ENCODE measurements around the gene PLPP1.

Gene PLPP1

DNA sequence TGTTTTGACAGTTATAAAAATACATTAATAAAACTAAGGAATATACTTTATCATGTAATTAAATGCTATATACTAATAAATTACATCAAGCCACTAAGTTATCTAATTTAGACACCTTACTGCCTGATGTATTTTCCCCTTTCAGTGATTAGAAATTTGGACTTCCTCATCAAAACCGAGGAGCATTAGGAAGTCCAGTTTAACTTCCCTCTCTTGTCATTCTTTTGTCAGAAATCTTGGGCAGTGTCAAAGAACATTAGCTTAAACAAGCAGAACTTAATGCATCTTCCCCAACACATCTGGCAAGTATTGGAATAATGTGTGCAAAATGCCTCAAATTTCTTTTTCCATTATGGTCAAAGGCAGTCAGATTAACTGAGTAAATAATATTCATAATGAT is 81.6 kb downstream of the PLPP1 start:
- in situ Hi-C loops (cut with MboI; ENCODE audit: low sequenced_read_pairs): no loop called here

DNA sequence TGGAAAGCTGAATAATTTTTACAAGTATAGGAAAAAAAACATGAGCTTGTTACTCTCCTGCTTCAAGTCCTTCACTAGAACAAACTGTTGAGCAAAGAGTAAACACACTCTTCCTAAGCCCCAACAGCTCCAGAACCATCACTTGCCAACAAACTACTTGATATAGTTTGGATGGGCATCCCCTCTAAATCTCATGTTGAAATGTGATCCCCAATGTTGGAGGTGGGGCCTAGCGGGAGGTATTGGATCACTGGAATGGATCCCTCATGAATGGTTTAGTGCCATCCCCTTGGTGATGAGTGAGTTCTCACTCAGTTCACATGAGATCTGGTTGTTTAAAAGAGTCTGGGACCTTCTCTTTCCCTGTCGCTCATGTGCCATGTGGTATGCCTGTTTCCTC is 82.8 kb downstream of the PLPP1 start:
- in situ Hi-C loops (cut with MboI; ENCODE audit: low sequenced_read_pairs): no loop called here

DNA sequence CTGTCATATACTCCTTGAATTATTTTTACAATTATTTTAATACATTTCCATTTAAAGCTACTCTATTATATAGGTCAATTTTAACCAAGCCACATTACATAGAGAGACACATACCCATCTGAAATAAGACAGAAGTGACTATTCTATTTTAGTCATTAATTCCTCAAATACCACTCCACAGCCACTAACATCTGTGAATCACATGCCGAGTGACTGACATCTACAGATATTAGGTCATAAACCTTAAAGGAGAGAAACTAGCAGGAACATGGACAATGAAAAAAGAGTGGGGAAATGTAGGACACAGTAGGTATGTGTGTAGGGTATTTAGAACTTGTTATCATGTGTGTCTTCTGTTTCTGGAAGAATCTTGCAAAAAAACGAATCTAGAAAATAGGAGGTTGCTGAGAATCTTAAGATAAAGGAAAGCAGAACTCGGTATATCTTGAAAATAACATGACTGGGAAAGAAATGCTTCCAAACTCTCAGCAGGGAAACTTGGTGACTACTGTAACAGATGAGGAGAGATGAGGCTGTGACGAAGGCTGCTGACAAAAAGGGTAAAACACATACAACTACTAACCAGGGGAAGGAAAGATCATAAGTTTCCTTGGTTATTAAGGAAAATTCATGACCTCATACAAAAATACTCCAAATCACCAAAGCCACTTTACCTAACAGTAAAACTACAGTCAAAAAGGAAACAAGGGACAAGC is 84.6 kb downstream of the PLPP1 start:
- in situ Hi-C loops (cut with MboI; ENCODE audit: low sequenced_read_pairs): no loop called here

DNA sequence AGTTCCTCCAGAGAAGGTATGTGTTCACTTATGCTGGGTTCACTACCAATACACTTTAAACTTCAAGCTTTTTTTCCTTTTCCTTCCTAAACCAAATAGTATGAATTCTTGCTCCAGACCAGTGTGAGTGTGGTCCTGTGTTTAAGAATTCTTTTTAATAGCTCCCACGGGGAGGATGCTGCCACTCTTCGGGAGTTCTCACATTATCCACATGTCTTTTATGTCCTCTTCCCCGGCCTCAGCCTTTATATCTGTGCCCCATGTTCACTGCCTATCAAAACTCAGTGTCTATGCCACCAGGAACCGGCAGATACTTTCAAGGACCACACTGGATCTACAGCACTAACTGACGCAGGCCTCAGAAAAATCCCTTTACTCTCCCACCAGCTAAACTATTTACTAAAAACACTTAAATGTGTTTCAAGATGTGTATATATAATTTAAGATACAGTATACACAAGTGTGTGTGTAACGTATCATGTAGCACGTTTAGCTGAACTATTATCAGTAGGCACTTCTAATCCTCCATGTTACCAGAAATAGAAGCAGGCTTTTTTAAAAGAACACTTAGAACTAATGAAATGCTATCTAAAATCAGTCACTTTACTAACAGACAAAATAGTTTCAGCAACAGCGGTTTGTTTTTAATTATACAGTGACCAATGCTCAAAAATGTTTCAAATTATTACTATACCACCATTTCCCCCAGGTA is 88.0 kb downstream of the PLPP1 start:
- in situ Hi-C loops (cut with MboI; ENCODE audit: low sequenced_read_pairs): no loop called here

DNA sequence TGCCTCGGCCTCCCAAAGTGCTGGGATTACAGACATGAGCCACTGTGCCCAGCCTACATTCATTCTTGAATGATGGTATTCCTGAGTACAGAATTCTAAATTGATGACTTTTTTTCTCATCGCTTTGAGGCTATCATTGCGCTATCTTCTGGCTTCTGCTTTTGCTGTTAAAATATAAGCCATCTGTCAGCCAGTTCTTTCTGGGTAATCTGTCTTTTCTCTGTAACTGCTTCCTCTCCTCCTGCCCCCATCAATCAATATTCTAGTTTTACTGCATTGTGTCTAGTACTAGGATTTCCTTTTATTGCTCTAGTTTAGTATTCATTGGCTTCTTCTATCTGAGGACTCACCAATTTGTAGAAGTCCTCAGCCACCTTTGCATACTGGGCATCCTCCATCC is 89.0 kb downstream of the PLPP1 start:
- in situ Hi-C loops (cut with MboI; ENCODE audit: low sequenced_read_pairs): no loop called here

DNA sequence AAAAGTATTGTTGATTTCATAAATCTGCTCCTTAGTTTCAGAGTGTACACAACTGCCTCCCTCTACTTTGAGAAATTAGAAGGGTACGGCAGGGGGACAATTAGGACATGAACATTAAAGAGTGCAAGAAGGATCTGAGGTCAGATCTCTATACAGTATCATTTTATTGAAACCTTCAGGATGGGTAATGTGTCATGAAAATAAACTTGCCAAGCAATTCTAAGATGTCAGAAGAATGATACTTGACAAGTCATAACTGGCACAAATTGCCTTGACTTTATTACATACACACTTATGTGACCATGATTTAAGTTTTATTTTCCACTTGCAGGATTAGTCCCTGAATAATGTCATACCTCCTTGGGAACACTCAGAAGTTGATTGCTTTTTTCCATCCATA is 92.8 kb downstream of the PLPP1 start:
- in situ Hi-C loops (cut with MboI; ENCODE audit: low sequenced_read_pairs): no loop called here

DNA sequence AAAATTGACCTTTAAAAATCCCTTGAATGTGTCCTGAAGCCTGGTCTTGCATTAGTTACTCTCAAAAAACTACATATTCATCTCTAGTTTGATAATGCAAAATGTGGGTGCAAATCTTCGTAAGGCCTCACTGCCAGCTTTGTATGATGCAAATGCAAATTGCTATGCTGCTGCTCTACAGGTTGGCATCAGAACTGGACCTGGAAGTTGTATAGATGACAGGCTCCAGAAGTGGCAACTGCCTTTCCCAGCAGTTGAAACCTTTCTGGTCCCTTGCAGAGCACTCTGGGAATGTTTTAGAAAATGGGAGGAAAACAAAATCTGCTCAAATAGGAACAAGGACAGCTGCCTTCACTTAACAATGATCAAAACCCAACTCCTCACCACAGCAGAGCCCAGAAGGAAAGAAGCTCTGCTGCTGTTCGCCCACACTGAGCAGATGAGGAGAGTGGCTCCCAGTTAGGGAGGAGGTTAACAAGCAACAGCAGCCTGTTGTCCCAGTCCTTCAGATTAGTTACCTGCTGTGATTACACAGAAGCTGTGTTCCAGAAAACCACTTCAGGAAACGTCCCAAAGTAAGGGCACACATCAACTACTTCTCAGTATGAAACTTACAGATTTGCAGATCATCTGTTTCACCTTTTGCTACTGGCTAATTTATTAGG is 93.5 kb downstream of the PLPP1 start:
- in situ Hi-C loops (cut with MboI; ENCODE audit: low sequenced_read_pairs): no loop called here

DNA sequence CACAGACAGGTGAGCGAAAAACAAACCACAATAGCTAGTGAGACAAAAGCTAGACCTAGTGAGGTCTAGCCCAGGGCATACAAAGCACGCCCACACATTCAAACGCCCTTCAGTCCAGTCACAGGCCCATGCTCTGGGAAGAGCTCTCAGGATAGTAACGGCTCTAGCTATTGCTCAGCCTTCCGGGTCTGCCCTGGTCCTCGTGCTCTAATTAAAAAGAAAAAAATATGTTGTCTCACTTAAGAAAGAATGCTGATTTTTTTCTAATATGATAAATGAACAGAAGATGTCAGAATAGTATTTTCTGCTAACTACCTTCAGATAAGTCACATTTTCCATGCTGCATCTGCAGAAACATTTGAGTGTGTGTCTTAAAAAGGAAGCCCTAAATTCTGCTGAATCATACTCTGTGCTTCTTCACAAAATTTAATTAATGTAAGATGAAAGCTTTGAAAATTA is 94.5 kb downstream of the PLPP1 start:
- in situ Hi-C loops (cut with MboI; ENCODE audit: low sequenced_read_pairs): no loop called here

DNA sequence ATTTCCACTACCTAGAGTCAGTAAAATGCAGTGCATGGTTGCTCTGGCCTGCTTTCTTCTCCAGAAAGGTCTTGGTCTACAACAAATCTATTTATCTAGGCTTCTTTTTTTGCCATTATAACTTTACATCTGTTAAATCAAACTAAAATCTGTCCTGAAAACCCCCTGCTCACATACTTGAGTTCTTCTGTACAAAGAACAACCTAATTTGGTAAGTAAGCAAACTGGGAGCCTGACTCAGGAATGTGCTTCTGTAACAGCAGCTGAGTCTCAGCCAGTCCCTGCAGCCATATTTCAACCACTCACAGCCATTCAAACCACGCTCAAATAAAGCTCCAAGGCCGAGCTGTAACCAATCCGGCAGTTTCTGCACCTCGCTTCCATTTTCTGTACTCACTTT is 95.8 kb downstream of the PLPP1 start:
- in situ Hi-C loops (cut with MboI; ENCODE audit: low sequenced_read_pairs): no loop called here

DNA sequence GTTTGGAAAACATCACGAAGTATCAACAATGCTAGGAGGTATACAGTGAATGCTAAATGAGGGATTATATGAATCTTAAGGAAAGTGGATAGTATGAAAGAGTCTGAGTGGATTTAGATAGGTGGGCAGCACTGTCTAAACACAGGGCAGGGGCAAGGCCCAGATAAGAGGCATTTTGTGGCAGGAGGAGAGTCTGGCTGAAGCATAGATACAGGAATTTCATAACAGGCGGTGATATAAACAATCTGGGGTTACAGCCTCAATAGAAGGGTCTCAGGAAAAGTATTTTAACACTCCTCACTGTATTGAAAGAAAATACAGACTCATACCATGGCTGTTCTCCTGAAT is 96.9 kb downstream of the PLPP1 start:
- in situ Hi-C loops (cut with MboI; ENCODE audit: low sequenced_read_pairs): no loop called here

DNA sequence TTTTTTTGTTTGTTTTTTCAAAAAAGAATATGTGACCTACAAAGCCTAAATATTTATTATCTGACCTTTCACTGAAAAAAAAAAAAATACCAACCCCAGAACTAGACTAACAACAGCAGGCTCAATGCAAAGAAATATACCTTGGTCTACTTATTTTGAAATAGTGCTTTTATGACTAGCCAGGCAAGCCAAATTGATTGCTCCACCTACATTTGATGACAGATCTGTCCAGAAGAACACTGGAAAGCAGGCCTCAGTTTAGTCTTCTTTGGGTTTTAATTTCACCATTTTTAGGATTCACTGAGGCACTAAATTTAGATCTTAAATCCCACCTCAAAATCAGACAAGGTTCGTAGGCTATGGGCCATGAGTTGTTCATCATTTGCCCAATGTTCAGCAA is 97.3 kb downstream of the PLPP1 start:
- in situ Hi-C loops (cut with MboI; ENCODE audit: low sequenced_read_pairs): no loop called here

DNA sequence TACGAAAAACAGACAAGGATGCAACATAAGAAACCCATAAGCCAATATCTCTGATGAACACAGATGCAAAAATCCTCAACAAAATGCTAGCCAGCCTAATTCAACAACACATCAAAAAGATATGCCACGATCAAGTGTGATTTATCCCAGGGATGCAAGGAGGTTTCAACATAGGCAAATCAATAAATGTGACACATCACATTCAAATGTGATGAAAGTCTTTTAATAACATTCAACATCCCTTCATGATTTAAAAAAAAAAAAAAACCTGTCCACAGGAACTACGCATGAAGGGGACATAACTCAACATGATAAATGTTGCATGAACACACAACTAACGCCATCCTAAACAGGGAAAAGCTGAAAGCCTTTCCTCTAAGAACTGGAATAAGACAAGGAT is 102.2 kb downstream of the PLPP1 start:
- in situ Hi-C loops (cut with MboI; ENCODE audit: low sequenced_read_pairs): no loop called here

DNA sequence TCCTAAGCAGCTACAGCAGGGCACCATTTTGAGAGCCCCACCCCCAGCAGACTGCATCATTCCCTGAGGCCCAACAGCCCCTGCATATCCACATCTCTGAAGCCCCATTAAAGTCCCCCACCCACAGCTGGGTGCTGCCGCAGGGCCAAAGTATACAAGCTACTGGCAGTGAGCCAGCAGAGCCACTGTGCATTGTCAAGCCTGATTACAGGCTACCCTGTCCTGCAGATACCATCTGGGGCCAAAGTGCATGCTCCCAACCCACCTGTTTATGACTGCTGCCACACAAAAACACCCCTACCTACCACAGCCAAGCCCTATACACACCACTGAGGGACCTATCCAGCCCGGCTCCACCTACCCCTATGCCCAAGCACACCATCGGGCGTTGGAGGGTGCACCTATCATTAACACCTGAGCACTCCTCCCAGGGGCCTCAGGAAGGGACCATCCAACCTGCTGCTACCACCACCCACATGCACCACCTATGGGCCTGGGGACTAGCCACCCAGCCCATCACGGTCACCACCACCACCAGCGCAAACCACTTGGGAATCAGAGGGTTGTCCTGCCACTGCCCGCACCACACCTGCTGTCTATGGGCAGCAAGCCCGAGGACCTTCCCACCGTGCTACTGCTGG is 105.0 kb downstream of the PLPP1 start:
- in situ Hi-C loops (cut with MboI; ENCODE audit: low sequenced_read_pairs): no loop called here

DNA sequence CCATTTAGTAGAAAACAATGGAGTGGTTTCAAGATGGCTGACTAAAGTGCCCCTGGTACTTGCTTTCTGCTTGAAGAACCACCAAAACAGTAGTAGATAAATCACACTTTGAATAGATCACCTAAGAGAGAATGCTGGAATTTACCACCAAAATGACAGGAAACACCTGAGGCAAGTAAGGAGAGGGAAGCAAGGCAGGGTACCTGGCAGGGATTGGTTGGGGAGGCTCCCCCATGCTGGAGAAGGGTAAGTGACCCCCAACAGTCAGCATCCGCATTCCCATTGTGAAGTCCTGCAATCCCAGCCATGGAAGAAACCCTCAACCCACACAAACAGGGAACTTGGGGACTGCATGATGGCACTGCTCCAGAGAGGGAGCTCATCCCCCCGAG is 105.5 kb downstream of the PLPP1 start:
- in situ Hi-C loops (cut with MboI; ENCODE audit: low sequenced_read_pairs): no loop called here

DNA sequence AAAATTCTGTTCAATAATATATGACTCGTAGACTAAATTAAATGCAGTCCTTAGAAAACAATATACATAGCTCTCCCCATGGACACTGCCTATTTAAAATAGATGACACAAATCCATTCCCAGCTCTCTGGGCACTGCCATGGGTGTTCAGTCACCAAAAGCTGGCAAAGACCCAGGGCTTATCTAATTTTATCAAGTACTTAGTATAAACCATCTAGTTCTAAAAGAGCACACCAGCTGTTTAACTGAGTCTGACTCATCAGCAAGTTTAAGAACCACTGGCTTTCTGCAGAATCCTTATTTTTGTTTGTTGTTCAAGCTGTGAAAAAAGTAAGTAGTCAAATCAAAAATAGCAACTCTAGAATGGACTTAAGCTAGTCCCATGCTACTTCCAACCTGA is 107.6 kb downstream of the PLPP1 start:
- in situ Hi-C loops (cut with MboI; ENCODE audit: low sequenced_read_pairs): no loop called here

DNA sequence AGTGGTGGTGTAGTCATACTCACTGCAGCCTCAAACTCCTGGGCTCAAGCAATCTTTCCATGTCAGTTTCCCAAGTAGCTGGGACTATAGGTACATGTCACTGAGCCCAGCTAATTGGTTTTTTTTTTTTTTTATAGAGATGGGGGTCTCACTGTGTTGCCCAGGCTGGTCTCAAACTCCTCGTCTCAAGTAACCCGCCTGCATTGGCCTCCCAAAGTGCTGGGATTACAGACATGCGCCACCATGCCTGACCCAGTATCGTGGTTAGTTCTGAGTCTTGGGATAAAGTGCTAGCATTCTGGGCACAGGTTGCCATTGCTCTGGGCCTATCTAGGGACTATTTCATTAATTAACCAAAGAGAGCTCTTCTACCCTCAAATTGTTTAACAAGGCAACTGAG is 108.3 kb downstream of the PLPP1 start:
- in situ Hi-C loops (cut with MboI; ENCODE audit: low sequenced_read_pairs): no loop called here

DNA sequence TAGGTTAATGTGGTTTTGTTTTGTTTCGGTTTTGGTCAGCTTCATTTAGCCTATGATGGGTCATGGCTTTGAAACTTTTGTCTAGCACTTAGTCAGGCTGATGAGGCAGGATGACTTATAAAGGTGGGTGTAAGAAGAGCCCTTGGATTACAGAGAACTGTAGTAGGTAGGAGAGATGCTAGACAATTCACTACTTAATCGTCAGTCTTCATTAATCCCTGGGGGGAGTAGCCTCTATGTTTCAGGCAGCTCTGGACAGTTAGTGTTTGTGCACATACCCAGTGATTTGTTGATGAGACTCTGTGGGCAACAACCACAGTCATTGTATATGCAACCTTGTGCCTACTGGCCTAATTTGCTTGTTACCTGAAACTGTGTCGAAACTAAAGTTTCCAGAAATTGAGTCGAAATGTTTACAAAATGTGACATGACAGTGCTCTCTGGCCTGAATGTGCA is 113.7 kb downstream of the PLPP1 start:
- in situ Hi-C loops (cut with MboI; ENCODE audit: low sequenced_read_pairs): no loop called here

DNA sequence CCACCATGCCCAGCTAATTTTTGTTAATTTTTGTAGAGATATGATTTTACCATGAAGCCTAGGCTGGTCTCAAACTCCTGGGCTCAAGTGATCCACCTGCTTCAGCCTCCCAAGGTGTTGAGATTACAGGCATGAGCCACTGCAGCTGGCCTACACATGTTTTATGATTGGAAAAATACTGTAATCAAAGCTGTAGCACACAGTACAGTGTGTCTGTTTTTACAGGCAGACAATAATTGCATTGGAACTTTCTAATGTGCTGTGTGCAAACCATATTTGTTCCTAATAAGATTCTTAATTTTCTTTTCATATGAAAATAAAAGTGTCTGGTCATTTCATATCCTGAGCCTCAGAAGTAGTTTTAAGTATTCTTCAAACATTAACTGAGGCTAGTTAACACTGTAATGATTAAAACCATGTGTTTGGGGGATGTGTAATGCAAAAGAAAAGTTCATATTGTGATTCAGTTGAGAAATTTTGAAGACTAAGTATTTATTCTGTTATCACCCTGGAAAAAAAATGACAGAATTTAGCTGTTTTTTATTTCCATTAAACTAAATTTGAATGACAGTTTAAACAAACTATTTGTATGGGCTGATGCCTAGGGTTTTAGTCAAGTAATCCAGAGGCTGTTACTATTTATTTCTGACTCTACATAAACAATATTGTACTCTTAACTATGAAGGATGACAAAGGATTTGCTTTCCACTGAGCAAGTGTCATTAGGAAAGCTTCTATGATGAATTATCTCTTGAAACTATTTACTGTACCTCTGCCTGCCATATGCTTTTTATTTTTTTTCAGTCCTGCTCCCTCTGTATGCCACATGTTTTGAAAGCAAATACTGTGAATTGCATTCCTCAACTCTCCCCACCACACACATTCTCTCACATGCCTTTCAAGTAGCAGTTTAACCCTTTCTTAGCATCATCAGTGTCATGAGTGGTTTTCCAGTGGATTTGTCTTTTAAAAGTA is 115.5 kb downstream of the PLPP1 start:
- in situ Hi-C loops (cut with MboI; ENCODE audit: low sequenced_read_pairs): no loop called here

DNA sequence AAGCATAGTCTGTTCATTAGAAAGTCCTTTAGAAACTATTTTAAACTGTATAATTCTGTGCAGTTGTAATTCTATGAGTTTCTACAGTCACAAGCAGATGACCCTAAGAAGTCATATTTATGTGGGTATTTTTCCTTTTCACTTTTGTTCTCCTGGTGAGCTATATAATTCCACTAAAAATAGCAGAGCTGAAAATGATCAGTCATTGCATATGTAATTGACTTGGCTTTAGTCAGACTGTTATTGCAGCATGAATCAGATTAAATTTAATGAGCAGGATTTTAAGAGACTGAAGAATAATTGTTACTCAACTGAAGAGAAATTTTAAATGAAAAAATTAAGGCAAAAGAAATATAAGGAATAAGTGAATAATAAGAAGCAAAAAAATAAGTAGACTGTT is 118.5 kb downstream of the PLPP1 start:
- in situ Hi-C loops (cut with MboI; ENCODE audit: low sequenced_read_pairs): no loop called here

DNA sequence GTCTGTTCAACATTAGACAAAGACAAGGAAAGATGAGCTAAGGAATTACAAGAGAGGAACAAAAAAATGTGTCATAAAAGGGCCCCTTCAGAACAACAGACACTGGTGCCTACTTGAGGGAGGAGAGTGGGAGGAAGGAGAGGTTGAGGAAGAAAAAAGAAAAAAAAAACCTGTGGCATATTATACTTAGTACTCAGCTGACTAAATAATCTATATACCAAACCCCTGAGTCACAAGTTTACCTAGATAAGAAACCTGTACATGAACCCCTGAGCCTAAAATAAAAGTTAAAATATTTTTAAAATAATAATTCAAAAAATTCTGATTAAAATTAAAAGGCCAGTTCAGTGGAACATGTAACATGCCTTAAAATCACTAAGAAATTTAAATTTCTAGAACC is 119.7 kb downstream of the PLPP1 start:
- in situ Hi-C loops (cut with MboI; ENCODE audit: low sequenced_read_pairs): no loop called here

DNA sequence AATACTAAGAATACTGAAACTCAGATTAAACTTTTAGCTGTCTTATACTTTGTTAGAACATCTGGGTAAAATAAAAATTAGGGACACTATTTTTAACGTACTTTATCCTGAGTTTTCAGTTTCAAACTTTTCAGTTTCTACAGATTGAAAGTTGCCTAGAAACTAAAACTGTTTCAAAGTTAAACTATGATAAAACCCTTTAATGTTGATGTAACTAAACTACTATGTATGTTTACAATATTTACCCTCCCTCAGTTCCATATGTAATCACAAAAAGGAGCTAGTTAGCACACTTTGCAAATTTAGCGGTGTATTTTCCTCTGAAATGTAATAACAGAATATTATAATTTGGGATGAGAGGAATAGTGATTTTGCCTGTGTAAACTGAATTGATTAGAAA is 121.1 kb downstream of the PLPP1 start:
- in situ Hi-C loops (cut with MboI; ENCODE audit: low sequenced_read_pairs): no loop called here

All from hTERT RPE-1 (cell line).